Measurements from ENCODE around the gene NRG2. TPM values are rescaled to one million over a fixed set of nuclear protein-coding genes. Genes with fewer than 3 reads are reported as not detected.

Gene NRG2
- total and polyA plus RNA-seq, 12 donors = 0.64 to 6.6 (median 2.9) TPM

DNA sequence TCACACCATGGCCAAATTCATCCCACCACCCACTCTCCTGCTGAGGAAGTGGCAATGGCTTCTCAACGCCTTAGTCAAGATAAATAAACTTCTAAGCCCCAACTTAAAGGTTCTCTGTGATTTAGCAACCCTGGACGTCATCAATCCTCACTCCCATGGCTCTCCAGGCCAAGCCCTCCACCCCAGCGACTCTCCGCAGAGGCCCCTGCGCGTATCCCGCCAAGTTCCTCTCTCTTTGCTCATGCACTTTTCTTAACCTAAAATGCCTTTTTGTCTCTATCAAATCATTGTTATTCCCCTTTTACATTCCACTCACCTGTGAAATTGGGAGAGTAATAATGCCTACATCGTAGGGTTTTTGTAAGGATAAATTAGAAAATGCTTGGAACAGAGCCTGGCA, 88.6 kb downstream of the NRG2 start:
- intact Hi-C loops (cut with DNase I) = loop anchor here in 1 of 10 donors (5.0 kb wide), 1 partner anchor 72 kb away; no protein-coding TSS in a partner anchor
- no peak for DNase-seq

DNA sequence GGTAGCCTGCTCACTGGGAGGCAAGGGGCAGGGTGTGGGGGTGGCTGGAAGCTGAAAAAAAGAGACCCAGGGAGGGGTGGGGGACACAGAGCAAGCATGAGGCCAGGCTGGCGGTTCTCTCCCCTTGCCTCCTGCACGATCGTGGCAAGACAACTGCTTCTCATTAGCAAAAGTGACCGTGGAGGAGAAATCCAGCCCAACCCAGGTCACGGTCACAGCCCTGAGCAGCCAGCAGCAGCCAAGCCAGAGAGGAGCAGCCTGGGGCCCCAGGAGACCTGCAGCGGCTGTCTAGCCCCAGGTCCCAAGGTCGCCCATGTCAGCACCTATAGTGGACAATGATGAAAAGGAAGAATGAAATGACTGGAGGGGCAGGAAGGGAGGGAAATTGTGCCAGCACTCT, 89.1 kb downstream of the NRG2 start:
- Histone ChIP-seq H3K9me3 (no peaks in the 10 kb centered on the region), H3K4me1 (peaks cover 0 to 52% (median 18%) of the 10 kb centered on the region in 9 donors), H3K36me3 (no peaks in the 10 kb centered on the region), H3K27ac (no peak overlapping the region), H3K27me3 (no peaks in the 10 kb centered on the region), H3K4me3 (no peak overlapping the region)
- no peak for DNase-seq
- TF ChIP-seq, protein P1, sequence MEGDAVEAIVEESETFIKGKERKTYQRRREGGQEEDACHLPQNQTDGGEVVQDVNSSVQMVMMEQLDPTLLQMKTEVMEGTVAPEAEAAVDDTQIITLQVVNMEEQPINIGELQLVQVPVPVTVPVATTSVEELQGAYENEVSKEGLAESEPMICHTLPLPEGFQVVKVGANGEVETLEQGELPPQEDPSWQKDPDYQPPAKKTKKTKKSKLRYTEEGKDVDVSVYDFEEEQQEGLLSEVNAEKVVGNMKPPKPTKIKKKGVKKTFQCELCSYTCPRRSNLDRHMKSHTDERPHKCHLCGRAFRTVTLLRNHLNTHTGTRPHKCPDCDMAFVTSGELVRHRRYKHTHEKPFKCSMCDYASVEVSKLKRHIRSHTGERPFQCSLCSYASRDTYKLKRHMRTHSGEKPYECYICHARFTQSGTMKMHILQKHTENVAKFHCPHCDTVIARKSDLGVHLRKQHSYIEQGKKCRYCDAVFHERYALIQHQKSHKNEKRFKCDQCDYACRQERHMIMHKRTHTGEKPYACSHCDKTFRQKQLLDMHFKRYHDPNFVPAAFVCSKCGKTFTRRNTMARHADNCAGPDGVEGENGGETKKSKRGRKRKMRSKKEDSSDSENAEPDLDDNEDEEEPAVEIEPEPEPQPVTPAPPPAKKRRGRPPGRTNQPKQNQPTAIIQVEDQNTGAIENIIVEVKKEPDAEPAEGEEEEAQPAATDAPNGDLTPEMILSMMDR (IDR thresholded peaks at IDR 0.05) = no peak
- intact Hi-C loops (cut with DNase I) = loop anchor here in 1 of 10 donors (5.0 kb wide), 1 partner anchor 72 kb away; no protein-coding TSS in a partner anchor
- no peak for ATAC-seq
- WGBS, 2 donors = 54 to 58% methylated on average over 7 of the region's 7 CpGs

More for the DNA sequence above, 88.6 kb downstream of the NRG2 start:
- Histone ChIP-seq H3K27me3 (no peaks in the 10 kb centered on the region), H3K4me1 (peaks cover 0 to 47% (median 18%) of the 10 kb centered on the region in 9 donors), H3K27ac (no peak overlapping the region), H3K9me3 (no peaks in the 10 kb centered on the region), H3K4me3 (no peak overlapping the region), H3K36me3 (no peaks in the 10 kb centered on the region)
- TF ChIP-seq, protein P1 (IDR thresholded peaks at IDR 0.05) = no peak
- WGBS, 2 donors = 79 to 82% methylated on average over 8 of the region's 8 CpGs
- no peak for ATAC-seq

DNA sequence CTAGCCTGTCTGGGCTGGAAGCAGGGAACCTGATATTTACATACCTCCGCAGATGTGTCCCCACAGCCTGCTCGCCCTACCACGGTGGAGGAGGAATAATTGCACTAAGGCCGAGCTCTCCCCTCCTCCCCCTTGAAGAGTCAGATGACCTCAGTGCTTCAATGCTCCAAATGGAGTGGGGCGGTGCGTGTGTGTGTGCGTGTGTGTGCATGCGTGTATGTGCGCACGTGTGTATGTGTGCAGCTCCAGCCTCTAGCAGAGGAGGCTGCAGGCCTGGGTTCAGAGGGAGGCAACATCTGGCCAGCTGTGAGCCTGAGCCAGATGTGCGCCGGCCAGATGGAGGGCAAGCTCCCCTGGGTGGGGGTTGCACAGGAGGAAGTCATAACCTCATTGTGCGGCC, 90.5 kb downstream of the NRG2 start:
- no peak overlapping the region for H3K27ac ChIP-seq
- TF ChIP-seq, protein P1 (IDR thresholded peaks at IDR 0.05) = no peak
- WGBS, 2 donors = 92 to 93% methylated on average over 13 of the region's 13 CpGs
- no peaks in the 10 kb centered on the region for H3K27me3 ChIP-seq
- intact Hi-C loops (cut with DNase I) = loop anchor here in 1 of 10 donors (5.0 kb wide), 1 partner anchor 70 kb away; no protein-coding TSS in a partner anchor
- peaks cover 0 to 59% (median 18%) of the 10 kb centered on the region in 9 donors for H3K4me1 ChIP-seq
- H3K4me3 ChIP-seq = no peak overlapping the region
- H3K36me3 ChIP-seq = no peaks in the 10 kb centered on the region
- H3K9me3 ChIP-seq = no peaks in the 10 kb centered on the region
- DNase-seq (no peak), ATAC-seq (no peak)

DNA sequence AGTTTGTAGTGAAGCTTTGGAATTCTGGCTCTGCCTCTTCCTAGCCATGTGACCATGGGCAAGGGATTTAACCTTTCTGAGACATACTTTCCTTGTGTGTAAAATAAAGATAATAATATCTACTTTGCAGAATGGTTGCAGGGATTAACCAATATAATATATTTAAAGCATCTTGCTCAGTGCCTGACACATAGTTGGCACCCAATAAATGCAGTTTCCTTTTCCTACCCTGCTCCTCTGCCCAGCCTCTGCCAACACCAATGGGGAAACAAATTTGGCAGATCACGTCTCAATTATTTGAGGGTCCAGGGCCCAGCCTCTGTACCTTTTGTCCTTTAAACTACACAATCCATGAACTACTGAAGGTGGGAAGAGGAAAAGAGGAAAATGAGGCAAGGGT, 91.1 kb downstream of the NRG2 start:
- TF ChIP-seq, protein P1 (IDR thresholded peaks at IDR 0.05) = no peak
- intact Hi-C loops (cut with DNase I) = loop anchor here in 1 of 10 donors (5.0 kb wide), 1 partner anchor 70 kb away; no protein-coding TSS in a partner anchor
- Histone ChIP-seq H3K27me3 (no peaks in the 10 kb centered on the region), H3K4me1 (peaks cover 0 to 59% (median 18%) of the 10 kb centered on the region in 9 donors), H3K36me3 (no peaks in the 10 kb centered on the region), H3K9me3 (no peaks in the 10 kb centered on the region), H3K4me3 (no peak overlapping the region), H3K27ac (peak overlapping the region in 1 of 10 donors; percentile 36)
- DNase-seq = no peak
- no peak for ATAC-seq
- 82 to 91% methylated on average over 1 of the region's 1 CpG for WGBS, 2 donors

All from heart right ventricle (tissue), 16 donors.